ENCODE results near the gene L3MBTL1. TPM values are rescaled to one million over a fixed set of nuclear protein-coding genes. Genes with fewer than 3 reads are reported as not detected.

The L3MBTL1 gene
- total RNA-seq, 1 experiment from 2014 or later: 8.4 TPM

DNA sequence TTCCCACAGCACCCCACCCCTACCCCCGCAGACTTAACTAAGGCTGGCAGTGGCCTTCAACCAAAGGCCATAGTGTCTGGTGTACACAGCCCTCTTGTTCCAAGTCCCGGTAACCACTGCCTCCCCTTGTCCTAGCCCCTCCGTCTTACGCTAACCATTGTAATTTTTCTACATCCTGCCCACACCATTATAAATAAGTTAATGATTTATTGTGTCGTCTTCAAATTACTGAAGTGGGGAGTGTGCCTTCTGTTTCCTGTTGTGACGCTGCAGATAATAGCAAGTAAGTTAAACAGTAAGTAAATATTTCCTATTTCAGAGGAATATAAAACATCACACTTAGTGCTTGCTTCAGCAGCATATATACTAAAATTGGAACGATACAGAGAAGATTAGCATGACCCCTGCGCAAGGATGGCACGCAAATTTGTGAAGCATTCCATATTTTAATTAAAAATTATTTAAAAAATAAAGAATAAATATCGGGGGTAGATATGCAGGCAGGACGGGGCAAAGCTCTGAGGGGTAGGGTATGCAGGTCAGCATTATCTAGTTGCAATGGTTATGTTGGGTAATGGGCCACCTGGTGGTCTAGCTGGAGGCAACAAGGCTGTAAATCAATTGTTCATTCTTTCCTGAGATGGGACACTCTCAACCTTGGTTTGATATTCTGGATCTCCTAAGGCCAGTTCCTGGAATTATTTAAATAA lies 34.7 kb upstream of the L3MBTL1 start:
- Histone ChIP-seq H3K9me3 (no peaks in the 10 kb centered on the region), H3K4me3 (ENCODE audit: low read depth, low read length) (no peak overlapping the region), H3K4me1 (no peaks in the 10 kb centered on the region), H3K36me3 (ENCODE audit: control insufficient read depth, insufficient read depth, low read length) (no peaks in the 10 kb centered on the region), H3K27me3 (replicated peaks; ENCODE audit: control insufficient read depth, insufficient read depth, low read length) (no peaks in the 10 kb centered on the region)
- no peaks in the 10 kb centered on the region for H3K9me3 Mint-ChIP-seq (ENCODE audit: unreplicated experiment)
- no TSS peak for BruUV-seq (replicated peaks)
- H3K36me3 Mint-ChIP-seq (ENCODE audit: insufficient read depth, unreplicated experiment): peaks cover 28% of the 10 kb centered on the region
- ChIA-PET POLR2A (interaction anchor here (0.7 kb wide), 1 partner anchor 16 kb away, joined by 3 read pairs; no protein-coding TSS in a partner anchor), CTCF (interaction anchor here (1.1 to 3.3 kb wide), 2 partner anchors 24 to 57 kb away, joined by 3 to 11 read pairs; no protein-coding TSS in a partner anchor)
- TF ChIP-seq, protein P1, sequence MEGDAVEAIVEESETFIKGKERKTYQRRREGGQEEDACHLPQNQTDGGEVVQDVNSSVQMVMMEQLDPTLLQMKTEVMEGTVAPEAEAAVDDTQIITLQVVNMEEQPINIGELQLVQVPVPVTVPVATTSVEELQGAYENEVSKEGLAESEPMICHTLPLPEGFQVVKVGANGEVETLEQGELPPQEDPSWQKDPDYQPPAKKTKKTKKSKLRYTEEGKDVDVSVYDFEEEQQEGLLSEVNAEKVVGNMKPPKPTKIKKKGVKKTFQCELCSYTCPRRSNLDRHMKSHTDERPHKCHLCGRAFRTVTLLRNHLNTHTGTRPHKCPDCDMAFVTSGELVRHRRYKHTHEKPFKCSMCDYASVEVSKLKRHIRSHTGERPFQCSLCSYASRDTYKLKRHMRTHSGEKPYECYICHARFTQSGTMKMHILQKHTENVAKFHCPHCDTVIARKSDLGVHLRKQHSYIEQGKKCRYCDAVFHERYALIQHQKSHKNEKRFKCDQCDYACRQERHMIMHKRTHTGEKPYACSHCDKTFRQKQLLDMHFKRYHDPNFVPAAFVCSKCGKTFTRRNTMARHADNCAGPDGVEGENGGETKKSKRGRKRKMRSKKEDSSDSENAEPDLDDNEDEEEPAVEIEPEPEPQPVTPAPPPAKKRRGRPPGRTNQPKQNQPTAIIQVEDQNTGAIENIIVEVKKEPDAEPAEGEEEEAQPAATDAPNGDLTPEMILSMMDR (IDR thresholded peaks at IDR 0.05; ENCODE audit: insufficient read depth in 1 of 2, low read depth in 1 of 2, low read length in 1 of 2, severe bottlenecking in 1 of 2, unreplicated experiment in 1 of 2): peak; percentile 45 to 46
- no peak overlapping the region for H3K4me3 Mint-ChIP-seq (ENCODE audit: unreplicated experiment)
- intact Hi-C loops (cut with micrococcal nuclease; ENCODE audit: unreplicated experiment): loop anchor here (1.0 kb wide), 1 partner anchor 24 kb away; no protein-coding TSS in a partner anchor
- no peak overlapping the region for H3K27ac Mint-ChIP-seq (ENCODE audit: unreplicated experiment)
- no peak for DNase-seq
- peaks cover 12% of the 10 kb centered on the region for H3K27me3 Mint-ChIP-seq (ENCODE audit: insufficient read depth, unreplicated experiment)
- no peaks in the 10 kb centered on the region for H3K4me1 Mint-ChIP-seq (ENCODE audit: low read depth, unreplicated experiment)

DNA sequence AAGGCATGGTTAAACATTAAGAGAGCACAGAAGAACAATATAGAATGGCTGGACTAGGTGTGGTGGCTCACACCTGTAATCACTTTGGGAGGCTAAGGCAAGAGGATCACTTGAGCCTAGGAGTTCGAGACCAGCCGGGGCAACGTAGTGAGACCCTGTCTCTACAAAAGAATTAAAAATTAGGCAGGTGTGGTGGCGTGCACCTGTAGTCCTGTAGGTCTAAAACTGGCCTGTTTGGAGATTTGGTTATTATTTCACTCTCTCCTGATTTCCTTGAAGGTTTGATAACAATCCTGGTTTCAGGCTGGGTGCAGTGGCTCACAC lies 34.2 kb upstream of the L3MBTL1 start:
- H3K9me3 Mint-ChIP-seq (ENCODE audit: unreplicated experiment): no peaks in the 10 kb centered on the region
- CTCF ChIA-PET: interaction anchor here (3.3 kb wide), 1 partner anchor 24 kb away, joined by 11 read pairs; no protein-coding TSS in a partner anchor
- peaks cover 12% of the 10 kb centered on the region for H3K27me3 Mint-ChIP-seq (ENCODE audit: insufficient read depth, unreplicated experiment)
- POLR2A ChIA-PET: interaction anchor here (0.7 kb wide), 1 partner anchor 327 kb away, joined by 7 read pairs; no protein-coding TSS in a partner anchor
- Histone ChIP-seq H3K27me3 (replicated peaks; ENCODE audit: control insufficient read depth, insufficient read depth, low read length) (no peaks in the 10 kb centered on the region), H3K9me3 (no peaks in the 10 kb centered on the region), H3K36me3 (ENCODE audit: control insufficient read depth, insufficient read depth, low read length) (no peaks in the 10 kb centered on the region), H3K4me3 (ENCODE audit: low read depth, low read length) (no peak overlapping the region), H3K4me1 (no peaks in the 10 kb centered on the region)
- no peak for DNase-seq
- no peak overlapping the region for H3K27ac Mint-ChIP-seq (ENCODE audit: unreplicated experiment)
- no TSS peak for BruUV-seq (replicated peaks)
- H3K36me3 Mint-ChIP-seq (ENCODE audit: insufficient read depth, unreplicated experiment): peaks cover 27% of the 10 kb centered on the region
- no peaks in the 10 kb centered on the region for H3K4me1 Mint-ChIP-seq (ENCODE audit: low read depth, unreplicated experiment)
- TF ChIP-seq, protein P1 (IDR thresholded peaks at IDR 0.05; ENCODE audit: insufficient read depth in 1 of 2, low read depth in 1 of 2, low read length in 1 of 2, severe bottlenecking in 1 of 2, unreplicated experiment in 1 of 2): no peak
- intact Hi-C loops (cut with micrococcal nuclease; ENCODE audit: unreplicated experiment): loop anchor here (1.0 kb wide), 1 partner anchor 24 kb away; no protein-coding TSS in a partner anchor
- no peak overlapping the region for H3K4me3 Mint-ChIP-seq (ENCODE audit: unreplicated experiment)

DNA sequence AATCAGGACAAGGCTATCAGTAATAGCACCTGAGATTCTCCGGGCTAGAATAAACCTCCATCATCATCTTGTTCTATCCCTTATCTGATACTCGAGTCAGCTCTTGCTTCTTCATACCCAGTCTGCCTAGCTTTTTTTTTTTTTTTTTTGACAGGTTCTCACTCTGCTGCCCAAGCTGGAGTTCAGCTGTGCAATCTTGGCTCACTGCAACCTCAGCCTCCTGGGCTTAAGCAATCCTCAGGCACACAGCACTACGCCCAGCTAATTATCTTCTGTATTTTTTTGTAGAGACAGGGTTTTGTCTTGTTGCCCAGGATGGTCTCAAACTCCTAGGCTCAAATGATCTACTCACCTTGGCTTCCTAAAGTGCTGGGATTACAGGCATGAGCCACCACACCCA lies 30.3 kb upstream of the L3MBTL1 start:
- CTCF ChIA-PET: interaction anchor here (0.6 kb wide), 1 partner anchor 32 kb away, joined by 3 read pairs; no protein-coding TSS in a partner anchor
- H3K4me1 Mint-ChIP-seq (ENCODE audit: low read depth, unreplicated experiment): no peaks in the 10 kb centered on the region
- BruUV-seq (replicated peaks): no TSS peak
- no peak for DNase-seq
- POLR2A ChIA-PET: interaction anchor here (0.6 kb wide), 1 partner anchor 48 kb away, joined by 4 read pairs; no protein-coding TSS in a partner anchor
- peaks cover 16% of the 10 kb centered on the region for H3K27me3 Mint-ChIP-seq (ENCODE audit: insufficient read depth, unreplicated experiment)
- Histone ChIP-seq H3K4me1 (no peaks in the 10 kb centered on the region), H3K9me3 (0 out of 2 replicates have a peak, but pooled peaks cover 3% of the 10 kb centered on the region), H3K36me3 (ENCODE audit: control insufficient read depth, insufficient read depth, low read length) (no peaks in the 10 kb centered on the region), H3K4me3 (ENCODE audit: low read depth, low read length) (no peak overlapping the region), H3K27me3 (replicated peaks; ENCODE audit: control insufficient read depth, insufficient read depth, low read length) (peaks cover 2% of the 10 kb centered on the region; the same call in 1 of the 2 replicates)
- H3K27ac Mint-ChIP-seq (ENCODE audit: unreplicated experiment): no peak overlapping the region
- no peaks in the 10 kb centered on the region for H3K9me3 Mint-ChIP-seq (ENCODE audit: unreplicated experiment)
- intact Hi-C loops (cut with micrococcal nuclease; ENCODE audit: unreplicated experiment): no loop called here
- H3K4me3 Mint-ChIP-seq (ENCODE audit: unreplicated experiment): no peak overlapping the region
- TF ChIP-seq, protein P1 (IDR thresholded peaks at IDR 0.05; ENCODE audit: insufficient read depth in 1 of 2, low read depth in 1 of 2, low read length in 1 of 2, severe bottlenecking in 1 of 2, unreplicated experiment in 1 of 2): no peak
- H3K36me3 Mint-ChIP-seq (ENCODE audit: insufficient read depth, unreplicated experiment): no peaks in the 10 kb centered on the region

All from Caco-2 (cell line).